Tibial nerve (tissue), 4 donors: Measurements from ENCODE around the gene VDR. TPM values are rescaled to one million over a fixed set of nuclear protein-coding genes. Genes with fewer than 3 reads are reported as not detected.
A peak's percentile ranks its signal among the peaks of the same experiment; 100 is the strongest.

Experiments used
- DNase-seq, 2 donors: peaks; one replicate each; pipeline ENCODE4 v3.0.0-alpha.2; 2019; ENCODE audit warnings: low spot score in 2 of 2
- H3K27ac ChIP-seq, 4 donors: fragments of 200-600 bp; sonication (generic) in 3 of 4; one replicate each; pipeline ENCODE4 v1.5.1; 2017 to 2019; ENCODE audit warnings: mild to moderate bottlenecking in 1 of 4
- H3K27me3 ChIP-seq, 2 donors: fragments of 200-600 bp; sonication (generic) in 1 of 2; one replicate each; pipeline versions ENCODE4 v1.5.1 to v1.6.0; 2017 to 2019
- H3K36me3 ChIP-seq, 3 donors: fragments of 200-600 bp; sonication (generic); one replicate each; pipeline ENCODE4 v1.5.1; 2018 to 2019
- H3K4me1 ChIP-seq, 4 donors: fragments of 200-600 bp; sonication (generic) in 3 of 4; one replicate each; pipeline ENCODE4 v1.5.1; 2017 to 2019
- H3K4me3 ChIP-seq, 4 donors: fragments of 200-600 bp; sonication (generic) in 3 of 4; one replicate each; pipeline ENCODE4 v1.5.1; 2017 to 2019; ENCODE audit warnings: mild to moderate bottlenecking in 1 of 4, moderate library complexity in 1 of 4
- H3K9me3 ChIP-seq, 4 donors: fragments of 200-600 bp; sonication (generic) in 3 of 4; one replicate each; pipeline ENCODE4 v1.5.1; 2017 to 2019
- CTCF ChIP-seq, 5 experiments: fragments of 200-600 bp in 3 of 5; fragments of 450-650 bp in 2 of 5; sonication (generic) in 3 of 5; IDR thresholded peaks; one replicate each; pipeline ENCODE4 v1.5.1; 2016 to 2019; ENCODE audit warnings: antibody characterized with exemption in 5 of 5, mild to moderate bottlenecking in 3 of 5, moderate library complexity in 2 of 5
- EP300 ChIP-seq, 2 donors: sonication (generic); formaldehyde crosslinking; IDR thresholded peaks; one replicate each; pipeline ENCODE4 v1.6.1; 2017; ENCODE audit warnings: antibody characterized with exemption in 2 of 2, mild to moderate bottlenecking in 1 of 2
- POLR2A ChIP-seq, 2 donors: fragments of 450-650 bp; IDR thresholded peaks; one replicate each; pipeline ENCODE4 v1.6.1; 2017; ENCODE audit warnings: antibody characterized with exemption in 2 of 2, mild to moderate bottlenecking in 2 of 2, moderate library complexity in 2 of 2
- WGBS, 2 donors: methylation state at CpG; one replicate each; pipeline ENCODE4 v1.1.5; 2018; 5-methylcytosine and 5-hydroxymethylcytosine counted together
- total RNA-seq, 4 donors: library from RNA; depleted of rRNA; stranded (reverse); fragments of >200 nt; gene quantifications; one replicate each; pipeline ENCODE4 v1.1.0, GENCODE V29; 2016

The VDR gene
- total RNA-seq, 4 donors from 2014 or later, result 0.78 to 6.6 (median 1.1) TPM

GRCh38 chr12:47820631-47821345 is 84.0 kb downstream of the VDR start:
- H3K4me3 ChIP-seq, result peak overlapping the region; percentile 52 to 81 (median 73)
- 9 to 12% methylated on average over 17 of the region's 17 CpGs for WGBS, 2 donors
- no peaks in the 10 kb centered on the region for H3K9me3 ChIP-seq
- no peaks in the 10 kb centered on the region for H3K36me3 ChIP-seq
- peak; percentile 81 to 93 for DNase-seq
- no peaks in the 10 kb centered on the region for H3K27me3 ChIP-seq
- TF ChIP-seq CTCF (IDR thresholded peaks at IDR 0.05), result no peak
- TF ChIP-seq POLR2A (IDR thresholded peaks at IDR 0.05), result peak; percentile 62 to 66
- TF ChIP-seq EP300 (IDR thresholded peaks at IDR 0.05), result peak in 1 of 2 donors; percentile 88
- peaks cover 5 to 82% (median 76%) of the 10 kb centered on the region in 4 donors for H3K4me1 ChIP-seq
- peak overlapping the region; percentile 96 to 99 (median 97) for H3K27ac ChIP-seq

GRCh38 chr12:47819896-47820630 is 84.7 kb downstream of the VDR start, which contains the start of gene HDAC7:
HDAC7 (minus strand) TSS chr12:47819903; CDS start chr12:47819785, 118 bp downstream.
- 0% methylated on average over 38 to 47 of the region's 58 CpGs for WGBS, 2 donors
- TF ChIP-seq CTCF (IDR thresholded peaks at IDR 0.05) (peak in 1 of 5 experiments; percentile 38), POLR2A (IDR thresholded peaks at IDR 0.05) (peak; percentile 49 to 60), EP300 (IDR thresholded peaks at IDR 0.05) (no peak)
- Histone ChIP-seq H3K4me3 (peak within 1 kb of the TSS; percentile 68 to 90 (median 80)), H3K9me3 (no peaks in the 10 kb centered on the region), H3K27ac (peak within 1 kb of the TSS; percentile 96 to 99 (median 97)), H3K36me3 (no peaks in the 10 kb centered on the region), H3K4me1 (peaks cover 5 to 82% (median 73%) of the 10 kb centered on the region in 4 donors), H3K27me3 (no peaks in the 10 kb centered on the region)
- DNase-seq, result peak; percentile 77 to 83

DNA sequence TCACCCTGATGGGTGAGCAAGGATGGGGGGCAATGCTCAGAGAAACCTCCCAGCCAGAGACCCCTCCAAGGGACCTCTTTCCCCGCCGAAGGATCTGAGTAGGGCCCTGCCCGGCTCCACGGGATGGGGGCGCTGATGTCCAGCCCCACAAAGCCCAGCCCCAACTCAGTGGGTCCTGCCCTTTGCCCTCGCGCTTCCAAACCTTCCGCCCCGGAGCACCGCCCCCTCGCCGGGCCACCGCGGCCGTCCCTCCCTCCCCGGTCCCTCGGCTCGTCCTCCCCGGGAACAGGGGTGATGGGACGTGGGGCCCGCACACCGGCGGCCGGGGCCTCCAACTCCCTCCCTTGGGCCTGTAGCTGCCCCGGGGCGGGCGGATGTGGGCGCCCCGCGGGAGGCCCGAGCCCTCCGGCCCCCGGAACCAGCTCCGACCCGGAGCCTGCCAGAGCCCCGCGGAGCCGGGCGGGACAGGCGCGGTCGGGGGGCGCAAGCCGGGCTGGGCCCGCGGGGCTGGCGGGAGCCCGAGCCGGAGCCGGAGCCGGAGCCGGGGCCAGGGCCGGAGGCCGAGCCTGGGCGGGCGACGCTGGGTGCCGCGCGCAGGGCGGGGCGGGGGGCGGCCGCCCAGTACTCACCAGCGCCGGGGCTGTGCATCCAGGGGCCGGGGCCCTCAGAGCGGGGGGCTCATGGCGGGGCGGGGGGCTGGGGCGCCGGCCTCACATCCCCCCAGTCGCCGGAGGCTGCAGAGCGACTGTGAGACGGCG is 85.5 kb downstream of the VDR start:
- Histone ChIP-seq H3K9me3 (no peaks in the 10 kb centered on the region), H3K27me3 (no peaks in the 10 kb centered on the region), H3K4me1 (peaks cover 5 to 82% (median 73%) of the 10 kb centered on the region in 4 donors), H3K27ac (peak overlapping the region; percentile 96 to 99 (median 97)), H3K36me3 (no peaks in the 10 kb centered on the region), H3K4me3 (peak overlapping the region; percentile 68 to 90 (median 80))
- 0% methylated on average over 48 of the region's 77 CpGs; no CpG with 5 or more reads in 1 of the 2 donors for WGBS, 2 donors
- DNase-seq, result peak in 1 of 2 donors; percentile 50
- TF ChIP-seq EP300 (IDR thresholded peaks at IDR 0.05) (peak in 1 of 2 donors; percentile 21), POLR2A (IDR thresholded peaks at IDR 0.05) (peak; percentile 12 to 25), CTCF (IDR thresholded peaks at IDR 0.05) (peak in 4 of 5 experiments; percentile 39 to 56 (median 55))

GRCh38 chr12:47818467-47819137 is 86.2 kb downstream of the VDR start:
- Histone ChIP-seq H3K27ac (peak overlapping the region; percentile 96 to 99 (median 97)), H3K4me1 (peaks cover 5 to 82% (median 73%) of the 10 kb centered on the region in 4 donors), H3K36me3 (no peaks in the 10 kb centered on the region), H3K4me3 (peak overlapping the region; percentile 68 to 90 (median 80)), H3K9me3 (no peaks in the 10 kb centered on the region), H3K27me3 (no peaks in the 10 kb centered on the region)
- TF ChIP-seq POLR2A (IDR thresholded peaks at IDR 0.05), result no peak
- TF ChIP-seq EP300 (IDR thresholded peaks at IDR 0.05), result peak in 1 of 2 donors; percentile 10
- WGBS, 2 donors, result 6 to 12% methylated on average over 12 to 23 of the region's 23 CpGs
- DNase-seq, result no peak

DNA sequence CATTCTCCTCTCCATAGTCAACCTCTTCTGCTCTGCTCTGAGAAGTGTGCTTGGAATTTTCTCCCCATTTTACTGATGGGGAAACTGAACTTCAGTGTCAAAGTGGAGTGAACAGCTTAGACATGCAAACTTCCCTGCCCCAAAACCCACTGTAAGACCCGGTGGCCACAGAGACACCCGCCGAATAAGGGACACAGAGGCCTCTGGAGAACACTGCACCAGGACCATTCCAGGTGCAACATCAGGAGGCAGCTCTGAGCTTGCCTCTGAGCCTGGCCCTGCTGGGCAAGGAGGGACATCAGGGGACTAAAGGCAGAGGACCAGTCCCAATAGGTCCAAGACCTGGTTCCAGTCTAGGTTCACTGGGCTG is 86.8 kb downstream of the VDR start:
- Histone ChIP-seq H3K36me3 (no peaks in the 10 kb centered on the region), H3K27ac (peak overlapping the region; percentile 96 to 99 (median 97)), H3K4me1 (peaks cover 5 to 82% (median 74%) of the 10 kb centered on the region in 4 donors), H3K9me3 (no peaks in the 10 kb centered on the region), H3K27me3 (no peaks in the 10 kb centered on the region), H3K4me3 (peak overlapping the region in 3 of 4 donors; percentile 68 to 90 (median 81))
- no peak for TF ChIP-seq POLR2A (IDR thresholded peaks at IDR 0.05)
- no peak for TF ChIP-seq EP300 (IDR thresholded peaks at IDR 0.05)
- TF ChIP-seq CTCF (IDR thresholded peaks at IDR 0.05), result no peak
- WGBS, 2 donors, result 45 to 77% methylated on average over 3 of the region's 3 CpGs
- DNase-seq, result no peak
